Stimulated activated CD8-positive, alpha-beta memory T cell treated with anti-CD3 and anti-CD28 coated beads, Interleukin-4, amount 100 ng/mL, for 48 hours (primary cell): ENCODE data around the gene RAB40AL.
"Not testable (repeated sequence)": the region's sequence is repeated elsewhere in the genome, so short reads cannot be mapped to it uniquely, and the experiment has no call there.

Source experiments
- DNase-seq: peaks from one replicate; pipeline ENCODE4 v3.0.0-alpha.2; 2020

The RAB40AL gene

GRCh38 chrX:102936972-102937371, at the start of gene RAB40AL:
Gene RAB40AL (plus strand): TSS chrX:102937272. CDS start chrX:102937319, 47 bp downstream.
- DNase-seq, result not testable (repeated sequence)

- DNase-seq, result no peak
These were observed 49.4 kb upstream of the RAB40AL start for GRCh38 chrX:102887687-102888086.

GRCh38 chrX:102892103-102892502, 45.0 kb upstream of the RAB40AL start:
- DNase-seq, result no peak

GRCh38 chrX:102899940-102900916, 36.8 kb upstream of the RAB40AL start:
- DNase-seq, result peak; percentile 83

- no peak for DNase-seq
These were observed 34.7 kb upstream of the RAB40AL start for GRCh38 chrX:102902355-102902754.

- DNase-seq, result no peak
These were observed 5.9 kb upstream of the RAB40AL start for GRCh38 chrX:102930990-102931756.

- DNase-seq, result peak; percentile 51
These were observed 2.4 kb upstream of the RAB40AL start for GRCh38 chrX:102934624-102935023.

- DNase-seq, result peak; percentile 74
These were observed 14.1 kb downstream of the RAB40AL start for GRCh38 chrX:102950908-102951866.

- DNase-seq, result no peak
These were observed 20.7 kb downstream of the RAB40AL start for GRCh38 chrX:102957751-102958150.

GRCh38 chrX:102958794-102959193, 21.7 kb downstream of the RAB40AL start:
- DNase-seq, result no peak

- DNase-seq, result no peak
These were observed 22.4 kb downstream of the RAB40AL start for GRCh38 chrX:102959471-102959870.

- no peak for DNase-seq
These were observed 26.9 kb downstream of the RAB40AL start for GRCh38 chrX:102963955-102964354.

- no peak for DNase-seq
These were observed 27.9 kb downstream of the RAB40AL start for GRCh38 chrX:102964940-102965339.

GRCh38 chrX:102966701-102967100, 29.6 kb downstream of the RAB40AL start:
- DNase-seq, result no peak

- no peak for DNase-seq
These were observed 31.1 kb downstream of the RAB40AL start for GRCh38 chrX:102968216-102968615.

- DNase-seq, result not testable (repeated sequence)
These were observed 34.5 kb downstream of the RAB40AL start for GRCh38 chrX:102971536-102971935.

GRCh38 chrX:102975016-102975415, 37.9 kb downstream of the RAB40AL start:
- DNase-seq, result no peak

GRCh38 chrX:102976286-102976685, 39.2 kb downstream of the RAB40AL start:
- DNase-seq, result no peak

- no peak for DNase-seq
These were observed 39.9 kb downstream of the RAB40AL start for GRCh38 chrX:102976793-102977495.

GRCh38 chrX:102978594-102978993, 41.5 kb downstream of the RAB40AL start:
- no peak for DNase-seq

- DNase-seq, result no peak
These were observed 42.5 kb downstream of the RAB40AL start for GRCh38 chrX:102979536-102979935.

- DNase-seq, result no peak
These were observed 46.1 kb downstream of the RAB40AL start for GRCh38 chrX:102983205-102983604.
